ENCODE data around the gene ABHD8.
"Not testable (repeated sequence)": the region's sequence is repeated elsewhere in the genome, so short reads cannot be mapped to it uniquely, and the experiment has no call there.

ABHD8 gene

GRCh38 chr19:17320435-17320834, 17.2 kb upstream of the ABHD8 start:
- no peak for DNase-seq

- no peak for DNase-seq
Observed at GRCh38 chr19:17319473-17320238, 16.4 kb upstream of the ABHD8 start.

- no peak for DNase-seq
Observed at GRCh38 chr19:17318966-17319365, 15.7 kb upstream of the ABHD8 start.

GRCh38 chr19:17314007-17314593, 10.9 kb upstream of the ABHD8 start:
- no peak for DNase-seq

- no peak for DNase-seq
Observed at GRCh38 chr19:17312189-17313113, 9.2 kb upstream of the ABHD8 start.

GRCh38 chr19:17311455-17312188, 8.4 kb upstream of the ABHD8 start:
- DNase-seq = no peak

GRCh38 chr19:17309965-17310461, 6.8 kb upstream of the ABHD8 start:
- peak; percentile 74 for DNase-seq

GRCh38 chr19:17309198-17309964, 6.2 kb upstream of the ABHD8 start, which contains the start of gene DDA1:
Gene DDA1, plus strand, starts transcription at chr19:17309563. Its CDS starts 92 bp downstream, at chr19:17309655.
- peak; percentile 100 for DNase-seq

GRCh38 chr19:17307876-17308377, 4.7 kb upstream of the ABHD8 start:
- no peak for DNase-seq

GRCh38 chr19:17306285-17306714, 3.1 kb upstream of the ABHD8 start:
- peak; percentile 80 for DNase-seq

- peak; percentile 100 for DNase-seq
Observed at GRCh38 chr19:17305517-17306284, 2.5 kb upstream of the ABHD8 start, which contains the start of gene MRPL34. Gene MRPL34, plus strand, starts transcription at chr19:17305872. Its CDS starts 21 bp downstream, at chr19:17305893.

- DNase-seq = no peak
Observed at GRCh38 chr19:17305216-17305516, 1.9 kb upstream of the ABHD8 start.

GRCh38 chr19:17304386-17305215, 1.4 kb upstream of the ABHD8 start:
- no peak for DNase-seq

- DNase-seq = no peak
Observed at GRCh38 chr19:17303940-17304267, 679 bp upstream of the ABHD8 start.

GRCh38 chr19:17302391-17303166, 646 bp downstream of the ABHD8 start:
- peak; percentile 46 for DNase-seq

- DNase-seq = no peak
Observed at GRCh38 chr19:17300992-17301619, 2.1 kb downstream of the ABHD8 start.

- no peak for DNase-seq
Observed at GRCh38 chr19:17296976-17297375, 6.2 kb downstream of the ABHD8 start.

- peak; percentile 66 for DNase-seq
Observed at GRCh38 chr19:17296273-17296672, 7.0 kb downstream of the ABHD8 start.

GRCh38 chr19:17295551-17295950, 7.7 kb downstream of the ABHD8 start:
- DNase-seq = not testable (repeated sequence)
